Left cardiac atrium (tissue), 4 donors: ENCODE data around the gene COMMD3. TPM values are rescaled to one million over a fixed set of nuclear protein-coding genes. Genes with fewer than 3 reads are reported as not detected.

Source experiments
- ATAC-seq, 2 donors: fragments of 200-7000 bp; cut with Tn5 transposase; one replicate each; pipeline ENCODE4 v1.9.1; 2020; ENCODE audit warnings: mild to moderate bottlenecking in 2 of 2, moderate library complexity in 2 of 2
- DNase-seq: peaks from one replicate; pipeline ENCODE4 v3.0.0-alpha.2; 2020
- intact Hi-C, 2 donors: fragments of 100-400 bp; cut with DNase I; formaldehyde crosslinking; loops; one replicate each; pipeline versions ENCODE4 v1.14.1 to v1.15.1; 2022 to 2023
- total RNA-seq, 2 donors: library from RNA; stranded (reverse); fragmentation: NEBNext Ultra II Directional; extraction: Animal tissue kit (Norgen Biotek cat#: 25700); gene quantifications; one replicate each; pipeline ENCODE4 v1.2.1, GENCODE V29; 2021
- donor health status: DM: no; HTN: yes; CAD: no.
- donor health status: DM: no; HTN: yes; CAD: no; lungs with severe emphysema.
- donor health status: DM: yes; HTN: yes; CAD: no.
- donor health status: Dilated cardiomyopathy.

The COMMD3 gene
- total RNA-seq, 2 donors from 2014 or later = 73.5 to 74.8 TPM

DNA sequence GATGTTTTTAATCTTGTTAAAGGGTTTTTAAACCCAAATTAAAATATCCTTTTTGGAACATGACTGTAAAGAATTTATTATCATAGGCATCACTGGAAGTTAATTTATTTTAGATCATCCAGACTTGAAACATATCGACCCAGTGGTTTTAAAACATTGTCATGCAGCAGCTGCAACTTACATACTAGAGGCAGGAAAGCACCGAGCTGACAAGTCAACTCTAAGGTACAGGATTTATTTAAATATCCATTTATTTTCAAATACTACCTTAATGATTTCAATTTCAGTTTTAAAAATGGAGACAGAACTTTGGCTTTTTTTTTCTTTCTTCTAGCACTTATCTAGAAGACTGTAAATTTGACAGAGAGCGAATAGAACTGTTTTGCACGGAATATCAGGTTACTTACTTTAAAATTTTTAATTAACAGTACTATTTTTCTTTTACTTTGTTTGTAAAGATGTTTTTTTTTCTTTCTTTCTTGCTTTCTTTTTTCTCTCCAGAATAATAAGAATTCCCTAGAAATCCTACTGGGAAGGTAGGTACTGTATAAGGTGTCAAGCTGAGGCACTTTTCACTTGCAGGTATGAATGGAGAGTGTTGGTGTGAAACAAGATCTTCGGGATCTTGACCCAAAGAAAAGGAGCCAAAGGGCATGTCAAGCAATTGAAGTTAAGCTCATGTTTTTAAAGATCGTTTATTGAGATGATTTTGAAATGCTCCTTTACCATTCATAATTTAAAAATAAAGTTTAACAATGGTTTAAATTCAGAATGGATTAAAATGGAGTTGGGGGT lies 1.8 kb downstream of the COMMD3 start:
- intact Hi-C loops = loop anchor here (5.0 to 10.0 kb wide), 4 partner anchors 63 to 313 kb away; partner anchors contain the start of gene DNAJC1 (in 1 of the 2)
- DNase-seq (no peak), ATAC-seq (no peak)

DNA sequence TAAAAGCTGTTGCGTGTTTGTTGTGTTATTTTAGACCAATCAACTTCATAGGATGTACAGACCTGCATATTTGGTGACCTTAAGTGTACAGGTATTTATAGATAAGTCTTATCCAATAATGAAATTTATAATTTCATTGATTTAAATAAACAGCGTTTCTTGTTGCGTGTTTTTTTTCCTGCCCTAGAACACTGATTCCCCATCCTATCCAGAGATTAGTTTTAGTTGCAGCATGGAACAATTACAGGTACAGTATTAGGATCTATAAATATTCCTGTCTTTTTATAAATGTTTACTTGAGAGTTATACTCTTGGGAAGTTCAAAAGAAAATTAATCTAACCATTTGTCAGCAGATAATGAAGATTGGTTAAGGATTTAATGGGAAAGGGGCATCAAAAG lies 2.6 kb downstream of the COMMD3 start:
- intact Hi-C loops = loop anchor here (5.0 to 10.0 kb wide), 4 partner anchors 64 to 314 kb away; partner anchors contain the start of gene DNAJC1 (in 1 of the 2)
- DNase-seq = no peak
- no peak for ATAC-seq

GRCh38 chr10:22319547-22319979 lies 3.4 kb downstream of the COMMD3 start:
- intact Hi-C loops = loop anchor here (5.0 to 10.0 kb wide), 4 partner anchors 65 to 315 kb away; partner anchors contain the start of gene DNAJC1 (in 1 of the 2)
- ATAC-seq (no peak), DNase-seq (no peak)

DNA sequence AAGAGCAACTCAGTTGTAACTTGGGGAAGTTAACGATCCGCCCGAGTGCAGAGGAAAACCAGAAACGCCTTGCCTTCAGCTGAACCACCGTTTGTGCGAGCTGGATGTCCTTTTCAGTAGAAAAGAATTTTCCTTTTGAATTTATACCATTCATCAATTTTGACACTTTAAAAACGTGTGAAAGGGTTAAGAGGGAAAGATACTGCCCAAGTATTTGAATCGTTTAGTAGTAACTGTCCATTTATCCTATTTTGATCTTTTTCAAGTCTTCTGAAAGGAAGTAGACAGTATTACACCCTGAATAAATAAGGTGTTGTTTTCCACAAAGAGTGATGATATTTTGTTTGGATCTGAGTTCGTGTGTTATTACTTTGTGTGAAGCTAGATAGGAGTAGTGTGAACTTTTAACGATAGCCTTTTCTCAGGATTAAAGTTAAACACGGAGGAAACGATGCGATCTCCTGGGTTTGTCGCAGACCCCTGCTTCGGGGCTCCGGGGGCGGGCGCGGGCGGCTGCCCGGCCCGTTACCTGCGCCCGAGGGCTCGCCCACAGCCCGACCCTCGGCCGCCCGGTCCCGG lies 3.9 kb downstream of the COMMD3 start:
- DNase-seq = no peak
- intact Hi-C loops = loop anchor here (5.0 to 10.0 kb wide), 4 partner anchors 65 to 315 kb away; partner anchors contain the start of gene DNAJC1 (in 1 of the 2)

DNA sequence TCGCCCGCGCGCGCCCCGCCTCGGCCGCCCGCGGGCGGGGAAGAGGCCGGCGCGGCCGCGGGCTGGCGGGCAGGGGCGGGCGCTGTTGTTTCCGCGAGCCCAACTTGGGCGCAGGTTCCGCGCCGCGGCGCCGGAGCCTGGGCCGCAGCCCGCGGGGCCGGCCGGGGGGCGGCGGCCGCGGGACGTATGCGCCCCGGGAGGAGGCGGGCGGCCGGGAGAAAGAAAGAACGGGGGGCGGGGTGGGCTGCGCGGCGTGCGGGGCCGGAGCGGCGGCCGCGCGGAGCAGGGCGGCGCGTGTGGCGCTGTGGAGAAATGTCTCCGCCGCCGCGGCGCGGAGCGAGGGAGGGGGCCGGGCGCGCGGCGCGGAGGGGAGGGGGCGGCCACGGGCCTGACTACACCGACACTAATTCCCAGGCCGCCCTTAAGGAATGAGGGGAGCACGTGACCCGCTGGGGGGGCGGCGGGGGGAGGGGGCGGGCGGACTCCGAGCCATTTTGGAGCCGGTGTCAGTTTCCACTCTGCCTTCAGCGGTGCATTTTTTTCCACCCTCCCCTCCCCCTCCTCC lies 4.5 kb downstream of the COMMD3 start, which contains the start of gene BMI1:
Gene BMI1 (plus strand): TSS at position 509 of the 565 bp plus-strand sequence. CDS start 5,351 bp downstream, outside the sequence.
- intact Hi-C loops = no loop called here
- DNase-seq (peak; percentile 81), ATAC-seq (peak; percentile 79)

More for the DNA sequence above, 3.9 kb downstream of the COMMD3 start:
- ATAC-seq = no peak

DNA sequence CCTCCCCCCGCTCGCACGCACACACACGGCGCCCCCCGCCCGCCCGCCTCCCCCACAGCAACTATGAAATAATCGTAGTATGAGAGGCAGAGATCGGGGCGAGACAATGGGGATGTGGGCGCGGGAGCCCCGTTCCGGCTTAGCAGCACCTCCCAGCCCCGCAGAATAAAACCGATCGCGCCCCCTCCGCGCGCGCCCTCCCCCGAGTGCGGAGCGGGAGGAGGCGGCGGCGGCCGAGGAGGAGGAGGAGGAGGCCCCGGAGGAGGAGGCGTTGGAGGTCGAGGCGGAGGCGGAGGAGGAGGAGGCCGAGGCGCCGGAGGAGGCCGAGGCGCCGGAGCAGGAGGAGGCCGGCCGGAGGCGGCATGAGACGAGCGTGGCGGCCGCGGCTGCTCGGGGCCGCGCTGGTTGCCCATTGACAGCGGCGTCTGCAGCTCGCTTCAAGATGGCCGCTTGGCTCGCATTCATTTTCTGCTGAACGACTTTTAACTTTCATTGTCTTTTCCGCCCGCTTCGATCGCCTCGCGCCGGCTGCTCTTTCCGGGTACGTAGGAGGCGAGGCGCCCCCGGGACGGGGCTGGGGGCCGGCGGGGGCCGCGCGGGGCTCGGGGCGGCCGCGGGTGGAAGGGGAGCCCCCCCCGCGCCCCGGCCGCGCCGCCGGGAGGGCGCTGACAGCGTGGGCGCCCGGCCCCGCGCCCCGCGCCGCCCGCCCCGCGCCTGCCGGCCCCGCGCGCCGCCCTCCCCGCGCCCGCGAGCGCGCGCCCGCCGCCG lies 5.2 kb downstream of the COMMD3 start:
- intact Hi-C loops = no loop called here
- ATAC-seq (peak; percentile 39 to 56), DNase-seq (peak; percentile 72)

- DNase-seq (peak; percentile 52), ATAC-seq (no peak)
- intact Hi-C loops = no loop called here
Measured at GRCh38 chr10:22321924-22322640, 5.9 kb downstream of the COMMD3 start.

GRCh38 chr10:22322641-22323160 lies 6.5 kb downstream of the COMMD3 start:
- ATAC-seq = no peak
- DNase-seq = no peak
- intact Hi-C loops = no loop called here

- DNase-seq = no peak
- no peak for ATAC-seq
- intact Hi-C loops = no loop called here
Measured at GRCh38 chr10:22323538-22324305, 7.5 kb downstream of the COMMD3 start.

GRCh38 chr10:22324413-22324812 lies 8.2 kb downstream of the COMMD3 start:
- intact Hi-C loops = no loop called here
- DNase-seq (no peak), ATAC-seq (no peak)

DNA sequence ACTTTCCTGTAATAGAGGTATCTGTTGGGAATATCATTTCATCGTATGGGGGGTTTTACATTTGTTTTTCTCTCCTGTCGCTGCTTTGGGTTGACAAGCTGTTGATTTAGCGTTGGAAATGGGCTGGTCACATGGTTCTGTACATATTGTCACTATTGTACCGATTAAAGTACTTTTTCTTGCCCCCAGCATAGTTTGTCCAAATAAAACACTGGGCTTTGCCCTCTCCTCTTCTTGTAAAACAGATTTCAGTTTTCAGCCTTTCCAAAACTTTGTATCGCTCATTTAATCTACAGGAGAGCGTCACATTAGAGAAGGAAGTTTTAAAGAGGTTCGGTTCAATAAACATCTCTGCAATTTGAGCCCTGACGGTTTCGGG lies 8.7 kb downstream of the COMMD3 start:
- DNase-seq (no peak), ATAC-seq (no peak)
- intact Hi-C loops = no loop called here

- ATAC-seq (peak; percentile 29 to 65), DNase-seq (peak; percentile 84)
- intact Hi-C loops = no loop called here
Measured at GRCh38 chr10:22325272-22326144, 9.3 kb downstream of the COMMD3 start.

- DNase-seq (no peak), ATAC-seq (no peak)
- intact Hi-C loops = no loop called here
Measured at GRCh38 chr10:22326145-22326702, 10.0 kb downstream of the COMMD3 start.

GRCh38 chr10:22329150-22329549 lies 13.0 kb downstream of the COMMD3 start:
- DNase-seq = no peak
- ATAC-seq = no peak
- intact Hi-C loops = no loop called here

- ATAC-seq = no peak
- DNase-seq = no peak
- intact Hi-C loops = no loop called here
Measured at GRCh38 chr10:22332116-22332692, 16.0 kb downstream of the COMMD3 start.
